NCI-H345 (cell line): ENCODE measurements around the gene RC3H1.
A peak's percentile ranks its signal among the peaks of the same experiment; 100 is the strongest.
"Not testable (repeated sequence)": the region's sequence is repeated elsewhere in the genome, so short reads cannot be mapped to it uniquely, and the experiment has no call there.

Experiments used
- DNase-seq: peaks from one replicate; lab custom pipeline; 2025; lab: John Stamatoyannopoulos, UW

RC3H1 gene, protein sequence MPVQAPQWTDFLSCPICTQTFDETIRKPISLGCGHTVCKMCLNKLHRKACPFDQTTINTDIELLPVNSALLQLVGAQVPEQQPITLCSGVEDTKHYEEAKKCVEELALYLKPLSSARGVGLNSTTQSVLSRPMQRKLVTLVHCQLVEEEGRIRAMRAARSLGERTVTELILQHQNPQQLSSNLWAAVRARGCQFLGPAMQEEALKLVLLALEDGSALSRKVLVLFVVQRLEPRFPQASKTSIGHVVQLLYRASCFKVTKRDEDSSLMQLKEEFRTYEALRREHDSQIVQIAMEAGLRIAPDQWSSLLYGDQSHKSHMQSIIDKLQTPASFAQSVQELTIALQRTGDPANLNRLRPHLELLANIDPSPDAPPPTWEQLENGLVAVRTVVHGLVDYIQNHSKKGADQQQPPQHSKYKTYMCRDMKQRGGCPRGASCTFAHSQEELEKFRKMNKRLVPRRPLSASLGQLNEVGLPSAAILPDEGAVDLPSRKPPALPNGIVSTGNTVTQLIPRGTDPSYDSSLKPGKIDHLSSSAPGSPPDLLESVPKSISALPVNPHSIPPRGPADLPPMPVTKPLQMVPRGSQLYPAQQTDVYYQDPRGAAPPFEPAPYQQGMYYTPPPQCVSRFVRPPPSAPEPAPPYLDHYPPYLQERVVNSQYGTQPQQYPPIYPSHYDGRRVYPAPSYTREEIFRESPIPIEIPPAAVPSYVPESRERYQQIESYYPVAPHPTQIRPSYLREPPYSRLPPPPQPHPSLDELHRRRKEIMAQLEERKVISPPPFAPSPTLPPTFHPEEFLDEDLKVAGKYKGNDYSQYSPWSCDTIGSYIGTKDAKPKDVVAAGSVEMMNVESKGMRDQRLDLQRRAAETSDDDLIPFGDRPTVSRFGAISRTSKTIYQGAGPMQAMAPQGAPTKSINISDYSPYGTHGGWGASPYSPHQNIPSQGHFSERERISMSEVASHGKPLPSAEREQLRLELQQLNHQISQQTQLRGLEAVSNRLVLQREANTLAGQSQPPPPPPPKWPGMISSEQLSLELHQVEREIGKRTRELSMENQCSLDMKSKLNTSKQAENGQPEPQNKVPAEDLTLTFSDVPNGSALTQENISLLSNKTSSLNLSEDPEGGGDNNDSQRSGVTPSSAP

DNA sequence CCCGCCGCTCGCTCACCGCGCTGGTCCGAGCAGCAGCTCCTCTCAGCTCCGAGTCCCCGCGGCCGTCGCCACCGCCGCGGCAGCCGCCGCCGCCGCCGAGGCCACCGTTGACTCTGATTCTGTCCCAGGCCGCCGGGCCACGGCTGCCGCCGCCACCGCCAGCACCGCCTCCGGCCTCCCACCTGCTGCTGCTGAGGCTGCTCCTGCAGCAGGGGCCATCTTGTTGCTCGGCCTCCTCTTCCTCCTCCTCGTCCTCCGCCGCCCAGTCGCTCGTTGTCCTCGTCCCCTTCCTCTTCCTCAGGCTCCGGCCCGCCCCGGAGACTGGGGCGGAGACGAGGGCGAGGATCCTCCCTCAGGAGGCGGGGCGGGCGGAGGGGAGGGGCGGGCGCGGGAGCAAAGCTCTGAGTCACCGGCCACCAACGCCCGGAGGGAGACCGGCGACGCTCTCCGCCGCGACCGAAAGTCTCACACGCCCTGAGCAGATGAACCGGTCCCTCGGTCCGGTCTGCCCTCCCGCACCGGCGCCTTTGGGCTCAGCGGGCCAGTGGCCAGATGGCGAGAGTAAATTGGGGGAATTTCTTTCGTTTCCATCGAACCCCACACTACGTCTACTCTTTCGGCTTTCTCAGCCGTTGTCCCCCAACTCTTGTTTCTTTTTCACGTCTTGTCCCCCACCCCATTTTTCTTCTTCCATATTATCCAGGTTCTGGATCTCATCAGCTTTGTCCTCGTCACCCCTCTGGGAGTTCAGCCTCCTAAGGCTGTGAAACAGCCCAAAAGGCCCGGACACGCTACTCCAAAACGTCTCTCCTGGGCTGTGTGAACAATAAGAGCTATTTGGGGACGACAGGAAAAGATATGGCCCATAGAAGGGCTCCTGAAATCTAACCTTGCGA is at the start of gene RC3H1:
TSS of gene RC3H1 (minus strand) at position 278 of the 896 bp plus-strand sequence. CDS start 29,372 bp downstream, outside the sequence.
- DNase-seq, result peak; percentile 87

DNA sequence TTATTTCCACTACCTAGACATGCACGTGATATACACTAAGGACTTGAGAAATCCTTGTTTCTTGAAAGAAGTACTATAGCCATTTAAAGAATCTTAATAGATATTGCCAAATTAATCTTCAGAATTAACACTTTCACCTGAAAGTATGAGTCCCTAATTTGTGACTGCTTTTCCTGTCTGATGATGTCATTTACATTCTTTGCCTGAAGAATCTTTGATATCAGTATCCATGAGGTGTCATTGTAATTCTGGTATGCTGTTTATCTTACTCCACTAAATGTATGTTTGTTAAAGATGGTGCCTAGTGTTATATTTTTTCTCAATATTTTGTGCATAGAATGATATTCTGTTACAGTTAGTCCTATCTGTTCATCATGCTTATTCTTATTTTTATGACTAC is 48.5 kb upstream of the RC3H1 start:
- DNase-seq, result no peak

DNA sequence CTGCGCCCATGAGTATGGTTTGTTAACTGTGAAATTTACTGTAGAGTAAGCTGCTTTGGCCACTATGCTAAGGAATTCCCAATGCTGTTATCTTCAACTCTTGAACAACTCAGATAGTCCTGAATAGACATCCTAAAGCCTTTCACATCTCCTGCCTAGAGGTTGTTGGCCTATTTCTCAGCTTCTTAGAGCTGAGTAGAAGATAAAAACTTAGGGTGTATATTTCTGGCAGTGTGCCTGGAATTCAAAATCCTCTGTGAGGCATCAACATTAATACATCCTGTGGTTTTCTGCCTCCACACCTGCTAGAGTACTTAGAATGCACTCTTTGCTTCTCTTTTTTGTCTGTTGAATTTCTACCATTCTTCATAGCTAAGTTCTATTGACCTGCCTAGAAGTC is 45.8 kb upstream of the RC3H1 start:
- DNase-seq, result no peak

DNA sequence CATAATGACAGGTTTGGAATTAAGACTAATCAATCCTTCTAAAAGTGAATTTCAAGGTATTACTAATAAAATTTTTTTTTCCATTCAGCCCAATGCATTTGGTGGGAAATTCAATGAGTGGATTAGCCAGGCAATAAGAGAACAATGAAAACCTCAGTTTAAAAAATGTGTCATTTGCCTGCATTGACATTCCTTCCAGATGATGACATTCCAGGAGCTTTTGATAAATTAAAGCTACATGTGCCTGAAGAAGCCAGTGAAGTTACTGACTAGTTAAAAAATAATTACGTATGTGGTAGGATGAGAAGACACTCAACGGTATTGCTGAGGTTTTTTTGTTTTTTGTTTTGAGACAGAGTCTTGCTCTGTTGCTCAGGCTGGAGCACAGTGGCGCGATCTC is 37.9 kb upstream of the RC3H1 start:
- DNase-seq, result no peak

DNA sequence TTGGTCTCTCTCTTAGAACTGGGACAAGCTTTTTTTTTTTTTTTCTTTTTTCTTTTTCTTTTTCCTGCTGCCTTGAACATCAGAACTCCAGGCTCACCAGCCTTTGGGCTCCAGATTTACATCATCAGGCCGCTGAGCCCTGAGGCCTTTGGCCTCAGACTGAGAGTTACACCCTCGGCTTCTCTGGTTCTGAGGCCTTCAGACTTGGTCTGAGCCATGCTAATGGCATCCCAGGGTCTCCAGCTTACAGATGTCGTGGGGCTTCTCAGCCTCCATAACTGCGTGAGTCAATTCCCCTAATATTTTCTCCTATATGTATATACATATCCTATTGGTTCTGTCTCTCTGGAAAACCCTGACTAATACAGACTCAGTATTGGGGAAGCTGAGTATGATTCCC is 36.5 kb upstream of the RC3H1 start:
- no peak for DNase-seq

DNA sequence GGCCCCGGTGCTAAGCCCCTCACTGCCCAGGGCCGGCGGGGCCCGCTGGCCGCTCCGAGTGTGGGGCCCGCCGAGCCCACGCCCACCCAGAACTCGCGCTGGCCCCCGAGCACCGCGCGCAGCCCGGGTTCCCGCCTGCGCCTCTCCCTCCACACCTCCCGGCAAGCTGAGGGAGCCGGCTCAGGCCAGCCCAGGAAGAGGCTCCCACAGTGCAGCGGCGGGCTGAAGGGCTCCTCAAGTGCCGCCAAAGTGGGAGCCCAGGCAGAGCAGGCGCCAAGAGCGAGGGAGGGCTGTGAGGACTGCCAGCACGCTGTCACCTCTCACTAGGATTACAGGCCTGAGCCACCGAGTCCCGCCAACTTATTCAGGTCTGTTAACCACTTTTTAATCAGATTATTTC is 34.5 kb upstream of the RC3H1 start:
- DNase-seq, result not testable (repeated sequence)

DNA sequence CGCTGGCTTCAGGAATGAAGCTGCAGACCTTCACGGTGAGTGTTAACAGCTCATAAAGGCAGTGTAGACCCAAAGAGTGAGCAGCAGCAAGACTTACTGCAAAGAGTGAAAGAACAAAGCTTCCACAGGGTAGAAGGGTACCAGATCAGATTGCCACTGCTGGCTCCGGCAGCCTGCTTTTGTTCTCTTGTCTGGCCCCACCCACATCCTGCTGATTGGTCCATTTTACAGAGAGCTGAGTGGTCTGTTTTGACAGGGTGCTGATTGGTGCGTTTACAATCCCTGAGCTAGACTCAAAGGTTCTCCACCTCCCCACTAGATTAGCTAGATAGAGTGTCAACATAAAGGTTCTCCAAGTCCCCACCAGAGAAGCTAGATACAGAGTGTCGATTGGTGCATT is 33.6 kb upstream of the RC3H1 start:
- not testable (repeated sequence) for DNase-seq

DNA sequence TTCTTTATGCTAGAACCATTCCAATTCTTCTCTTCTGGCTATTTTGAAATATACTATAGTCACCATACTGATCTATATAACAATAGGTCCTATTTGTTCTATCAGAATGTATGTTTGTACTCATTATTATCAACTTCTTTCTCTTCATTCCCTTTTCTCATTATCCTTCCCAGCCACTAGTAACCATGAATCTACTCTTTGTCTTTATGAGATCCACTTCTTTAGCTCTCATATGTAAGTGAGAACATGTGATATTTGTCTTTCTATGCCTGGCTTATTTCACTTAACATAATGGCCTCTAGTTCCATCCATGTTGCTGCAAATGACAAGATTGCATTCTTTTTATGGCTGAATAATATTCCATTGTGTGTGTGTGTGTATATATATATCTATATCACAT is 31.7 kb upstream of the RC3H1 start:
- DNase-seq, result no peak

DNA sequence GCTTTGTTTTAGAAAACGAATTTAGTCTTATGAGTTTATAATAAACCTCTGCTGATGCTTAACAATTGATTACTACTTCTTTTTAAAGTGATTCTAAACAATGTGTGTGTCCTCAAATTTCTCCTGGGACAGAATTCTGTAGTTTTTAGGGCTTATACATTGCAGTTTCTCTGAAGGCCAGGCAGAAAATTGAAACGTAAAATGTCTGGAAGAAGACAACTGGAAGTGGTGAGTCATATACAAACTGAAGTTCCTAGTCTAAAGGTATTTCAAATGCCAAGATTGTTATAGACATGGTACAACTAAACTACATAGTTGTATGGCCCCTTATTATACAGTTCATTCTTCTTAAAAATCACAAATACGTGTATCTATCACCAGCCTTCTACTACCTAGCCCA is 30.5 kb upstream of the RC3H1 start:
- no peak for DNase-seq

DNA sequence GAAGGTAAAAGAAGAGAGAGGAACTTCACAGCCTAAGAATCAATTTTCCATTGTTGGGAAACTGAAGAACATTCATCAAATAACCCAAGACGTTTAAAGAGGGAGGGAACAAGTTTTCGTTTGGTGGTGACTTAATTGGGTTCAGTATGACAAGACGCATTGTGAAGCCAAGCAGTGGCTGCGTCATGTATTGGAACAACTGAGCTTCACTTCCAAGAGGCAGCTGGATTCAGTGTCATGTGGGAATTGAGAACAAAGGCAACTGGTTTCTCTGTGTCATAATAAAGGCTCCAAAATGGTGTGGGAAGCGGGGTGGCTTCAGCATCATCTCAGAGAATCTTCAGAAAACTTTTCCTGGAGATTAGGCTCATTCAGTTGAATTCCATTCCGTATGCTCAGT is 29.8 kb upstream of the RC3H1 start:
- no peak for DNase-seq

DNA sequence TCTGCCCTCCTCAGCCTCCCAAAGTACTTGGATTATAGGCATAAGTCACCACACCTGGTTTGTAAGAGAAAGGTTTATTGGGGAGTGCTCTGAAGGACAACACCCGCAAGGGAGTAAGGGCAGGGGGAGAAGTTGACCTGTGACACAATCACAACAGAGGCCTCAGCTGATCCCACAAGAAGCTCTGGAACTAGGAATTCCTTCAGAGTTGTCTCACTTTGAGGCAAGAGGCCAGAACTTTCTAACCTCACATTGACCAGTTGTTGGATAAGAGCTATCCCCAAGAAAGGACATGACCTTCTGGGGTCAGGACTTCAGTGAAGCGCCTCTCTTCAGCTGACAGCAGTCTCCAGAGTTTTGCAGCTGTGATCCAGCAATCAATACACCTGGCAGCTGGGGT is 27.4 kb upstream of the RC3H1 start:
- DNase-seq, result no peak

DNA sequence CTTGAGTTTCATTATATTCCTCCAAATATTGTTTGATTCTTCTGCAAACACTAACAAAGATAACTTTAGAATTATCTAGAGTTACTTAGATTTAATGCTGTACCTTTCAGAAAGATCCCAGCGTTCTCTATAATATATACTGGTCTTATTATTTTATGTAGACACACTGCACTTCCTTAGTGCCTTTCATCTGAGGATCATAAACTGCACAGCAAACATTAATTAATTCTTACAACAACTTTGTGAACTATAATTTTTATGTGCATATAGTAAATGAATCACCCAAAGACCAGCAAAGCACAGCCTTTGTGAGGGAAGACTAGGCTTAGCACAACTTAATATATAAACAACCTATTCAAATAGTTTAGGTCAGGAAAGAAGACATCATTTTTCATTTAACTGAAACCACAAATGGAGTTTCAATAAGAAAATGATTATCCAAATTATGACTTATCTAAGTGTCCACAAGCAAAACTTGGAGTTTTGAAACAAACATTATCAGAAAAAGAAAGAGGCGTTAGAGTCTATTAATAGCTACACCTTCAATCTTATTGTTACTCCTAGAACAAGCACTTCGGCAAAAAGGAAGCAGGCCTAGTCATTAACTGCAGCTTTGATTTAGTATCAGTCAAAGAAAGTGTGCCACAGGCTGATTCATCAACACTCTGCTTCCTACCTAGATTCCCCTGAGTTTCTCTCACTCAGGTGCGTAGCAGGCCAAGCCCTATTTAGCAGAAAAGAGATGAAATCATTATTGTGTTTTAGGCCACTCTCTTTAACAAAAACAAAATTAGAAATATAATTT is 22.5 kb upstream of the RC3H1 start:
- no peak for DNase-seq

DNA sequence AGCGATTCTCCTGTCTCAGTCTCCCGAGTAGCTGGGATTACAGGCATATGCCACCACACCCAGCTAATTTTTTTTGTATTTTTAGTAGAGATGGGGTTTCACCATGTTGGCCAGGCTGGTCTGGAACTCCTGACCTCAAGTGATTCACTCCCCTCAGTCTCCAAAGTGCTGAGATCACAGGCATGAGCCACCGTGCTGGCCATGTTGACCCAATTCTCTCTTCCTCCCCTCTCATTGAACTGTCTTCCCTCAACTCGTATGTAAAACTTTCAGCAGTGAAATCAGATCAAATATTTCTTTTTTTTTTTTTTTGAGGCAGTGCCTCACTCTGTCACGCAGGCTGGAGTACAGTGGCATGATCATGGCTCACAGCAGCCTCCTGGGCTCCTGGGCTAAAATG is 20.4 kb upstream of the RC3H1 start:
- not testable (repeated sequence) for DNase-seq

DNA sequence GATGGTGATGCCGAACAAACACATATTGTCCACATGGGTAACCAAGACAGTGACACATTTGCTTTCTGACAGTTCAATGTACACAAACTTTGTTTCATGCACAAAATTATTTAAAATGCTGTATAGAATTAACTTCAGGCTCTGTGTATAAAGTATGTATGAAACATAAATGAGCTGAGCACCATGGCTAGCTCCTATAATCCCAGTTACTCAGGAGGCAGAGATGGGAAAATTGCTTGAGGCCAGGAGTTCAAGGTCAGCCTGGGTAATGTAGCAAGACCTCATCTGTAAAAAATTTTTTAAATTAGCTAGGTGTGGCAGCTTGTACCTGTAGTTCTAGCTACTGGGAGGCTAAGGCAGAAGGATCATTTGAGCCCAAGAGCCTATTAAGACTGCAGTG is 19.2 kb upstream of the RC3H1 start:
- no peak for DNase-seq

DNA sequence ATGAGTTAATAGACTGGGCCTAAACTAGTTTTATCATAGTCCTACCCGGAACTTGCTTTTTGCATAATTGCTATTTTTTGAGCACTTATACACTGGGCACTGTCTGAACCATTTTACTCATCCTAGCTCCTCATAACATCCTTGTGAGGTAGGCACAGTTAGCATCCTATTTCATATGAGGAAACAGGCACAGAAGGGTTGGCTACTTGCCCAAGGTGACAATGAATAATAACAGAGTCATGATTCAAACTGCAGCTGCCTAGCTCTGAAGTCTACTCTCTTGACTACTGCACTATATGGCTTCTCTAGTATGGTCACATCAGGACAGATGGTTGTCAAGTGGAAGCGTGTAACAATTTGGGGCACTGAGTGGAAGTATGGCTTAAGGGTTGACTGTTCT is 18.2 kb upstream of the RC3H1 start:
- DNase-seq, result peak; percentile 76

DNA sequence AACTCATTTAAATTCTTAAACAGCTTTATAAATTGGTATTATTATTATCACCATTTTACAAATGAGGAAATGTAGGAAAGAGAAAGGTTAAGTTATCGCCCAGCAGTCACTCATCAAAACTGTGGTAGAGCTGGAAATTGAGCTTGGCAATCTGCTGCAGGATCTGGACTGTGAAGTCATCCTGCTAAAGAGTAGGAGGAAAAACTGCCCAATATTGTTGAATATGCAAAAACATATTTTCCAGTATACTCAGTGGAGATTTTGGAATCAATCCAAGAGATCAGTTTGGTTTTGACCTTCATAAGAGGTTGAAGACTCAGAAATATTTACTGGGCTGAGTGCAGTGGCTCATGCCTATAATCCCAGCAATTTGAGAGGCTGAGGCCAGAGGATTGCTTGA is 16.9 kb upstream of the RC3H1 start:
- DNase-seq, result no peak

DNA sequence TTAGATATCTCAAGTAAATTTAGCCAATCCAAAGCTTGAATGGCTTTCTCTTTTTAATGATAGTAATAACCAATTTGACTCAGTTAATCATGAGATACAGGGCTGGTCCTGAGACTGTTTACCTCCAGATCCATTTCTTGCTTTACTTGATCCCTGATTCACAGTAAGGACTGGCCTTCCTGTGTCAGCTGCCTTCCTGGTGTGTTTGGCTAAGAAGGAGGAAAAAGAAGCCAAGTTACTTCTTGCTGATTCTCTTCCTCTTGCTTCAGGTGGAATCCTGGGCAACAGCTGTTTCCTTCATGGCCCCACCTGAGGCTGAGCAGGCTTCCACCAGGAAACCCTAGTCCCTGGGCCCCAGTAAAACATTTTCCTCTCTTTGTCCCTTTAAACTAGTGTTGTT is 14.6 kb upstream of the RC3H1 start:
- DNase-seq, result no peak

DNA sequence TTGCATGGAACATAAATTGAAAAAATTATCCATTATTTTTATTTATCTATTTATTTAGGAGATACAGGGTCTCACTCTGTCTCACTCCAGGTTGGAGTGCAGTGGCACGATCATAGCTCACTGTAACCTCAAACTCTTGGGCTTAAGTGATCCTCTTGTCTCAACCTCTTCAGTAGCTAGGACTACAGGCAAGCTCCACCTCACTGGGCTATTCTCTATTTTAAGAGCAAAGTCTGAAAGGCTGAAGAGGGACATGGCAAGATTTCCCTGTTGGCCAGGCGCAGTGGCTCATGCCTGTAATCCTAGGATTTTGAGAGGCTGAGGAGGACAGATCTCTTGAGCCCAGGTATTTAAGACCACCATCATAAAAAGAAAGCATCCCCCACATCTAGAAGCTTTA is 14.0 kb upstream of the RC3H1 start:
- DNase-seq, result no peak

DNA sequence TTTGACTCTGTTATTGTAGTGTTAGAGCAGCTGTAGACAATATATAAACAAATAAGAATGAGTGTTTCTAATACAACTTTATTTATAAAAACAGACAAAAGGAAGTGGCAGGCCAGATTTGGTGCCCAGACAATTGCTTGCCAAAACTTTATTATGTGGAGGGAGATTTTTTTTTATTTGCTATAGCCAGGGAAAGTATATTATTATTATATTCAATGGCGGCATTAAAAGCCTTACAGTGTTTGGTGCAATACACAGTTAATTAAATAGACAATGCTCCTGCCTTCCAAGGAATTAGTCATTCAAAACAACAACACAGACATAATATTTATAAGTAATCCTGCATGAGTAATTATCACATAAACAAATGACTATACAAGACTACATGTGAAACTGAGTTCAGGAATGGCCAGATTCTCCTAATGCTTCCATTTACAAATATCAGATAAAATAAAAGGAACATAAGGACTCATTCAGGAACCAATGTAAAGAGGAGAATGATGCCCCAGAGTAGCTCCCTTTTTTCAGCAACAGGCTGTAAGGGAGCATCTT is 10.6 kb upstream of the RC3H1 start:
- DNase-seq, result no peak

DNA sequence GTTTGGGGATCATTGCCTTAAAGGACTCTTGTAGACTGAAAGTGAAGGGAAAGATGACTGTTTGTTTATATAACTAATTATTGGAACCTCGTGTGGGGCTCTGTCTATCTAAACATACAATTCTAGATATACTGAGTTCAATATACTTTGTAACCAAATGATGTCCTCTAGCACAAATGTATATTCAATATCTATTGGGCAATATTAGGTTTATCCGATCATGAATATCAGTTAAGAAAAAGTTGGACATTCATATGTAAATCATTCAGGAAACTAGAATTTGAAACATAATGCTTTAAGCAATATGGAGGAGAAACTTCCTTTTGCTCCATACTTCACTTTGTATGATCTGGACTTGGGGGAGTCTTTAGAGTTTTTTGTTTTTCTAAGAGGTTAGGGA is 8.9 kb upstream of the RC3H1 start:
- DNase-seq, result no peak

DNA sequence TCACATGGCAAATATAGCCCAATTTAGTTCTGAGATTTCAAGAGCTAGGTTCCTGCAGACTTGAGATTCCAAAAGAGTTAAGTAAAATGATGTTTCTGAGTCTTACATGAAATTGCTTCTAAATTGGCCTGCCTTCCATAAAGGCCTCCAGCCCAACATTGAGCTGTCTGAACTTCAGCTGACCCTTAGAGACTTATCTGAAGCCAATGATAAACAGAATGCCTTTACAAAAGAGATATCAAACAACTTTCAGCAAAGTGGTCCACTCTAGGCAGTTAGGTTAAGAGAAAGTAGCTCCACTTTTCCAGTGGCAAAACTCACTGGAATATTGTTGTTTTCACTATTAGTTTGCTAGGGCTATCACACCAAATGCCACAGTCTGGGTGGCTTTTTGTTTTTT is 6.3 kb upstream of the RC3H1 start:
- no peak for DNase-seq
